GM18951 (cell line): ENCODE measurements around the gene FAM78B.

Experiments used
- POLR2A ChIP-seq: IDR thresholded peaks from 4 replicates; pipeline ENCODE4 v1.6.1; 2011; ENCODE audit warnings: mild to moderate bottlenecking; ENCODE audit not compliant: insufficient read length, insufficient read depth; ENCODE audit errors: extremely low read depth
- in situ Hi-C: fragments of 300-500 bp; cut with MboI; formaldehyde crosslinking; loops from one replicate; pipeline ENCODE4 v1.12.0; 2022; ENCODE audit warnings: low sequenced_read_pairs, mixed read lengths, inconsistent platforms; ENCODE audit not compliant: unreplicated experiment

The FAM78B gene

GRCh38 chr1:166120281-166120680 is 46.5 kb downstream of the FAM78B start:
- in situ Hi-C loops = no loop called here
- TF ChIP-seq POLR2A = no peak

GRCh38 chr1:166119471-166119965 is 47.3 kb downstream of the FAM78B start:
- in situ Hi-C loops = no loop called here

GRCh38 chr1:166117776-166118175 is 49.0 kb downstream of the FAM78B start:
- TF ChIP-seq POLR2A = no peak
- in situ Hi-C loops = no loop called here

More at GRCh38 chr1:166119471-166119965, 47.3 kb downstream of the FAM78B start:
- TF ChIP-seq POLR2A = no peak

- in situ Hi-C loops = no loop called here
- no peak for TF ChIP-seq POLR2A
Measured at GRCh38 chr1:166116026-166116425, 50.8 kb downstream of the FAM78B start.

GRCh38 chr1:166114419-166114818 is 52.4 kb downstream of the FAM78B start:
- no peak for TF ChIP-seq POLR2A
- in situ Hi-C loops = no loop called here

- in situ Hi-C loops = no loop called here
- no peak for TF ChIP-seq POLR2A
Measured at GRCh38 chr1:166113630-166114029, 53.2 kb downstream of the FAM78B start.

- TF ChIP-seq POLR2A = no peak
- in situ Hi-C loops = no loop called here
Measured at GRCh38 chr1:166113031-166113430, 53.8 kb downstream of the FAM78B start.

GRCh38 chr1:166112425-166112824 is 54.4 kb downstream of the FAM78B start:
- no peak for TF ChIP-seq POLR2A

GRCh38 chr1:166111430-166111829 is 55.4 kb downstream of the FAM78B start:
- in situ Hi-C loops = no loop called here
- TF ChIP-seq POLR2A = no peak

More at GRCh38 chr1:166112425-166112824, 54.4 kb downstream of the FAM78B start:
- in situ Hi-C loops = no loop called here

GRCh38 chr1:166090244-166090643 is 76.6 kb downstream of the FAM78B start:
- TF ChIP-seq POLR2A = no peak
- in situ Hi-C loops = no loop called here

- in situ Hi-C loops = no loop called here
- TF ChIP-seq POLR2A = no peak
Measured at GRCh38 chr1:166089804-166090203, 77.0 kb downstream of the FAM78B start.

GRCh38 chr1:166088572-166088955 is 78.2 kb downstream of the FAM78B start:
- in situ Hi-C loops = no loop called here
- TF ChIP-seq POLR2A = no peak

- no peak for TF ChIP-seq POLR2A
- in situ Hi-C loops = no loop called here
Measured at GRCh38 chr1:166087734-166088571, 78.8 kb downstream of the FAM78B start.
